ENCODE measurements around the gene ARHGAP26. TPM values are rescaled to one million over a fixed set of nuclear protein-coding genes. Genes with fewer than 3 reads are reported as not detected.
"Not testable (repeated sequence)": the region's sequence is repeated elsewhere in the genome, so short reads cannot be mapped to it uniquely, and the experiment has no call there.

The ARHGAP26 gene
- total RNA-seq, 1 experiment from 2014 or later, result 11.8 TPM

DNA sequence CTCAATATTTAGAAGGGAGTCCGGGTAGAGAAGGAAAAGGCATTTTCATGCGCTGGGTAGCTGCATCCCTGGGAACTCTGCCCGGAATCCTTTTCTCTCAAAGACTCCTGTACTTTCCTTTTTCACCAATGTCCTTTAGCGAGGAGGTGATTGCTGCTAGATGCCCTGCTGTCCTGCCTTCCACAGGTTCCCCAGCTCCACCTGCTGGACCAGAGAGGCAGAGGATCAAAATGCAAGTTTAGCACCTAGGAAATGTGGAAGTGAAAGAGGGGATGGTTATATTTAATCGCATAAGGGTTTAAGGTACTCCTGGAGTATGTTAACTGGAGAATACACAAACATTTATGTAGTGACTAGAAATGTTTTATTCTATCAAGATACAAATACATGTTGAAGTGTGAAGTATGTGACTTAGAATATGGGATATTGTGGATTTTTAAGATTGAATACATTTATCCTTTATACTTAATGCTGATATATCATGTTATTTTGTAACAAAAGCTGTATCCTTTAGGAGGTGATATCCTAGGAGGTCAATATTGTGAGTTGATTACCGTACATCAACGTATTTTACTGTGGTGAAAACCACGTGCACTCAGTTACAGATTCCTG is 145.7 kb downstream of the ARHGAP26 start:
- peak; percentile 42 for DNase-seq (ENCODE audit: low read depth, low spot score)
- in situ Hi-C loops (cut with HindIII; ENCODE audit: low pct_unique_long_range_greater_than_20kb, low sequenced_read_pairs), result no loop called here

DNA sequence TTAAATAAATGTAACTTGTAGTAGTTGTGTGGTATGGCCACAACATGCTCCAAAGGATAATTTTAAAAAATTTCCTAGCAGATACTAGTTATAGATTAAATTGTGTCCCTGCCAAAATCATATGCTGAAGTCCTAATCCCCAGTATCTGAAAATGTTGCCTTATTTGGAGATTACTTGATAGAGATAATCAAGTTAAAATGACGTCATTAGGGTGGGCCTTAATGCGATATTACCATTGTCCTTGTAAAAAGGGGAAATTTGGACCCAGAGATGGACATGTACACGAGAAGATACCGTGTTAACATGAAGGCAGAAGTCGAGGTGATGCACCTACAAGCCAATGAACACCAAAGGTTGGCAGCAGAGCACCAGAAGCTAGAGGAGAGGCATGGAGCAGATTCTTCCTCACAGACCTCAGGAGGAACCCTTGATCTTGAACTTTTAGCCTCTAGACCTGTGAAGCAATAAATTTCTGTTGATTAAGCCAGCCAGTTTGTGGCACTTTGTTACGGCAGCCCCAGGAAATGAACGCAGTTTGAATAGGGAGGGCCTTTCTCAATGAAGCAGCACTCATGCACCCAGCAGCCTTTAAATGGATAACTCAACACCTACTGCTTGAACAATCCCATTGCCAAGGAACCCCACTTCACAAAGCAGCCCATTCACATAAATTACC is 148.9 kb downstream of the ARHGAP26 start:
- in situ Hi-C loops (cut with HindIII; ENCODE audit: low pct_unique_long_range_greater_than_20kb, low sequenced_read_pairs), result no loop called here
- DNase-seq (ENCODE audit: low read depth, low spot score), result no peak

DNA sequence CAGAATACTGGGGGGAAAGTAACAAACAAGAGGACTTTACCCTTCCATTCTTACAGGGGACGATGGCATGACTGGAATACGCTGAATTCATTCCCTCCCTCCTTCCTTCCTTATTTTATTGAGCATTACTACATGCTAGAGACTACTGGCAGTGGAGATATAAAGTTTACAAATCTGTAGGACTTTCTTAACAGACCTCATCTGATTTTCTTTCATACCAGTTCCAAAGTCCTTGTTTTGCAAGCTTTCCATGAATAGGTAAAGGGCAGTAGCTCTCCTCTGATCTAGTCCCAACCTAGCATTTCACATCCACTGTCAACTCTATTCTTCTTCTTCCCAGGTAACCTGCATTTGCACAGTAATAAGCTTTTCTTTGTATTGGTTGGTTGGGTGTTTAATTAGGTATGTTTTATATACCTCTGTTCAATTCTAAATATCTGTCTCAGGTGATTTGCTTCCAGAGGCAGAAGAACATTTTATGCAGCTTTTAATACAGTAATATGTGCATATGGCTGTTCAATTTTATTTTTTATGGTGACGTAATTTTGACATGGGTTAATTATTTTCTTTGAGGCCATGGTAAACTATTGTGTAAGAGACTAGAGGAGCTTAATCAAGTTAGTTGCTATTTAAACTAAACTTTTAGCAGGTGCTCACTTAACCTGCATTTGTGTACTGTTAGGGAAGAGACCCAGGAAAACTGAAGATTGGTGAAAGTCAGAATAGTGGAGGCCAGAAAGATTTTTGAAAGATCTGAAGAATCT is 150.9 kb downstream of the ARHGAP26 start:
- in situ Hi-C loops (cut with HindIII; ENCODE audit: low pct_unique_long_range_greater_than_20kb, low sequenced_read_pairs), result no loop called here
- no peak for DNase-seq (ENCODE audit: low read depth, low spot score)

DNA sequence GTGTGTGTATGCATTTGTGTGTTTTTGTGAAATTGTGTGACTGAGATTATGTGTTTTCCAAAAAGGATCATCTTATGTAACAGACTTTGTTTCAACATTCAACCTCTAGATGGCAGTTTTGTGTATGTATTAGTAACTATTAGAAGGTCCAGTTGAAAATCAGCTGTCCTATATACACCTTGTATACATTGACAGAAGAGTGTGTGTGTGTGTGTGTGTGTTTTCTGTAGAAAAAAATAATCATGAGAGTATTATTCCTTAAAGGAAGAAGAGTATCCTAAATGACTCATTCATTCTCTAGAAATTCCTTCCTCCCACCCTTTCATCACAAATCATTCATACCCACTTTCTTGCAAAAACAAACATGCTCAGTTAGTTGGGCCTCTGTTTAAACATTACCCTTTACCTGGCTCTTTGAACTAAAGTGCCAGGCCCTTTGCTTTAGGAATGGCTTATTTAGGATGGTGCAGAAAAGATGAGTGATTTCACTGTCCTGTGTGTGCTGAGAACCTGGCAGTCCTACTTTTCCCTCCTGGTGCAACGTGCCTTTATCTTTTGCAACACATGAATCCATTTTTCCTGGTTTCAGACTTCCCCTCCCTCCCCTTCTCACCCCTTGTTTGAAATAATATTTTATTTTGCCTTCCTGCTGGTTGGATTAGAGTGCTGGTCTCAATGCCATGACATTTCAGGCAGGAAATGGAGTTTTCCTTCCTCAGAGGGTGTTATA is 152.2 kb downstream of the ARHGAP26 start:
- in situ Hi-C loops (cut with HindIII; ENCODE audit: low pct_unique_long_range_greater_than_20kb, low sequenced_read_pairs), result no loop called here

DNA sequence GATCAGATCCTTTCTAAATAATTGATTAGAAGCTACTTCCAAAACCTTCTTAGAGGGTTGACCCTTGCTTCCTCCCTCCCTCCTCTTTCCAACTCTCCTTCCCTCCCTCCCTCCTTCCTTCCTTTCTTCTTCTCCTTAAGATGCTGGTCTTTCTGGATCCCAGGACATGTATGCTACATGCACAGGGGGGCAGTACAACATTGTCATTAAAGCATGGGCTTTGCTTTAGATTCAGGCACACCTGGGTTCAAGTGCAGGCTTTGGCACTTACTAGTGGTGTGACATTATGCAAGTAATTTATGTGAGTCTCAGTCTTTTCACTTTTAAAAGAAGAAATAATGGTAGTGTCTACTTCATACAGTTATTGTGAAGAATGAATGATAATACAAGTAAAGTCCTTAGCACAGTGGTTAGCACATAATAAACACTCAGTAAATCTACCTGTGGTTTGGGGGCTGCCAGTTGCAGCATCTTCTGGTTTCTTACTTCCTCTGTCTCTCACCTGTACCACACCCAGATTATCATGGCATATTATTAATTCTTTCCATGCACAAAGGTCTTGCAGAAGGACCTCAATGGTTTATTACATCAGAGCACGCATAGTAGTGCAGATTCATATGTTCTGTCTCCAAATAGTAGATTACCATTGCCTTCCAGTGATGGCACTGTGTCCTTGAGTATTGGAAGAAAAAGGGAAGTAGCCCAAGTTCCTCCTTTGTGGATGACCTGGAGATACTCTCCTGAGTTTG is 154.1 kb downstream of the ARHGAP26 start:
- in situ Hi-C loops (cut with HindIII; ENCODE audit: low pct_unique_long_range_greater_than_20kb, low sequenced_read_pairs), result no loop called here

More for the DNA sequence above, 152.2 kb downstream of the ARHGAP26 start:
- DNase-seq (ENCODE audit: low read depth, low spot score), result peak; percentile 59

DNA sequence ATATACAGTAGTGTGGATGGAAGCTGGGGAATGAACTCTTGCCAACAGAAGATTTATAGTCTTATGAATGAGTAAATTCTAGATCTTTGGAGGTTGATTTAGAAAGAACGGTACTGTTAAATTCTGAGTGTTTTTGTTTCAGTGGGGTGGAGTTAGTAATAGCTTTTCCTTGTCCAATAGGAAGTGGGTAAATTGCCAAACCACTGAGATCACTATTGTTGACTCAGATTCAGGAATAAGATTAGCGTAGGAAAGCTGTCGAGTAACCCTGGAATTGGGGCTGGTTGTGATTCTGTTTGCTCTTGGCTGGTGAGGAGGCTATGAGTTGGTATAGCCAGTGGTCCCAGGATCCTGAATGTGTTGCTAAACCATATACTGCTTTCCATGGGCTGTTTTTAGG is 155.6 kb downstream of the ARHGAP26 start:
- in situ Hi-C loops (cut with HindIII; ENCODE audit: low pct_unique_long_range_greater_than_20kb, low sequenced_read_pairs), result no loop called here
- no peak for DNase-seq (ENCODE audit: low read depth, low spot score)

More for the DNA sequence above, 154.1 kb downstream of the ARHGAP26 start:
- DNase-seq (ENCODE audit: low read depth, low spot score), result no peak

DNA sequence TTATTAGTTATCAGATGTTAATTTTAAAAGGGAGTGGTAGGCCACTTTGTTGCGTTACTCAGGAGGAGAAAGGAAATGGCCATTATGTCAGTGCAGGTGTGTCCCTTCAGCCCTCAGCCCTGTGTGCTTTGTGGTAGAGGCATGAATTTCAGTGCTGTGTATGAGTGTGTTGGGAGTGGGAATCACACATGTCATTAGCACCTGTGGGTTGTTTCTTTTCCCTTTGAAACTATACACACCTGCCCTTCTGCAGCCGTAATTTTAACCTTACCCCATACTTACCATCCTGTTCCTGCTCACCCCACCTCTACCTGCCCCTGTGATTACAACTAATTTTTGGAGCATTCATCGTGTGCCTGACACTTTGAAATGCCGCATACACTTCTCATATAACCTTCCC is 156.4 kb downstream of the ARHGAP26 start:
- in situ Hi-C loops (cut with HindIII; ENCODE audit: low pct_unique_long_range_greater_than_20kb, low sequenced_read_pairs), result no loop called here
- DNase-seq (ENCODE audit: low read depth, low spot score), result no peak

DNA sequence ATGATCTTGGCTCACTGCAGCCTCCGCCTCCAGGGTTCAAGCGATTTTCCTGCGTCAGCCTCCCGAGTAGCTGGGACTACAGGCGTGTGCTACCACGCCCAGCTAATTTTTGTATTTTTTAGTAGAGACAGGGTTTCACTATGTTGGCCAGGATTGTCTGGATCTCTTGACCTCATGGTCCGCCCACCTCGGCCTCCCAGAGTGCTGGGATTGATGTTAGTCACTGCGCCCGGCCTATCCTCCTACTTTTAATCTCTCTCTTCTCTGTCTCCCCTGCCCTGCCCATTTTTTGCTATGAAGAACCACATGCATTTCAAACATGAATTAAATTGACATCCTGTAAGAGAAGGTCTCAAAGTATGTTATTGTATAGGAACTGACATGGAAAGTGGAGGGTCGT is 158.8 kb downstream of the ARHGAP26 start:
- in situ Hi-C loops (cut with HindIII; ENCODE audit: low pct_unique_long_range_greater_than_20kb, low sequenced_read_pairs); DNase-seq (ENCODE audit: low read depth, low spot score): not testable (repeated sequence)

DNA sequence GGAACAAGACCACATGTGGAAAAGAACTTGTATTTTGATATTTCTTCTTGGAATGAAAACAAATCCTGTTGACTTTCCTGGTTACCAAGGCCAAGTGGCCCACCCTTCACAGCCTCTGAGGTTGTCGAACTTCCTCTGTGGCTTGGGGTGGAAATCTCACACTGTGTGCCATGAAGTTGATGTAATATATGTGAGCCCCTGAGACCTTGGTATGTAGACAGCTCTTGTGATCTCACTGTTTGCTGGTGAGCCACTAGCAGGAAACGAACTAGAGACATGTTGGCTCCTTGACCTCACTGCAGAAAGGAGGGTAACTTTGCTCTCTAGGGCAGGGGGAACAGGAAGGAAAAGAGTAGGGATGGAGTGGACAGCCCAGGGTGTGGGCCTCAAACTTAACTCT is 159.4 kb downstream of the ARHGAP26 start:
- DNase-seq (ENCODE audit: low read depth, low spot score), result no peak
- in situ Hi-C loops (cut with HindIII; ENCODE audit: low pct_unique_long_range_greater_than_20kb, low sequenced_read_pairs), result no loop called here

DNA sequence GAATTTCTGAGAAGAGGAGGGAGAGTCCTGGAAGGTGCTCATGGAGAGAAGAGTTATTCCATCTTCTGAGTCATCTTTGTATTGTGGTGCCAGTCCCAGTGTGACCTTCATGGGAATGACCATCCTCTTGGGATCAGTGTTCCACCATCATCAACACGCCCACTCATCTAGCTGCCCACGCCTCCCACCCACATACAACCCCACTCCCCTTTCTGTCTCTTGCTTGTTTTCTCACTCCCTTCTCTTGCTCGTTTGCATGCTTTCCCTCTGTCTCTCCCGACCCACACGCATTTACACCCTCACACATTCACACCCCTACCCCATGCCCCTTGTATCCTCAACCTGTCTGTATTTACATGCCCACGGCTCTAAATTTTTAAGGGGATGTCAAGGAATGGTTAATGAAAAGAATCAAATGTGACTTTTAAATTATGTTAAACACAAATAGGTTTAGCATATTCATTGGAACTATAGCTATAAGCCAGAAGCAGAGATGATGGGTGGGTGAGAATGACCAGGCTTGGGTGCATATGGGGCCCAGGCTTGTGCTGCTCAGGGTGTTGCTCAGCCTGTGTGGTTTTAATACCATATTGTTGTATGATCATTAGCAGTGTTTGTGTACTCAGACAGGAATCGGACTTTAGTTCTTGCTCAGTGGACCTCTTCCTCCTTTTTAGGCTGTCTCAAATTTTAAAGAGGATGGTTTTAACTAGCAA is 160.4 kb downstream of the ARHGAP26 start:
- DNase-seq (ENCODE audit: low read depth, low spot score), result no peak
- in situ Hi-C loops (cut with HindIII; ENCODE audit: low pct_unique_long_range_greater_than_20kb, low sequenced_read_pairs), result no loop called here

DNA sequence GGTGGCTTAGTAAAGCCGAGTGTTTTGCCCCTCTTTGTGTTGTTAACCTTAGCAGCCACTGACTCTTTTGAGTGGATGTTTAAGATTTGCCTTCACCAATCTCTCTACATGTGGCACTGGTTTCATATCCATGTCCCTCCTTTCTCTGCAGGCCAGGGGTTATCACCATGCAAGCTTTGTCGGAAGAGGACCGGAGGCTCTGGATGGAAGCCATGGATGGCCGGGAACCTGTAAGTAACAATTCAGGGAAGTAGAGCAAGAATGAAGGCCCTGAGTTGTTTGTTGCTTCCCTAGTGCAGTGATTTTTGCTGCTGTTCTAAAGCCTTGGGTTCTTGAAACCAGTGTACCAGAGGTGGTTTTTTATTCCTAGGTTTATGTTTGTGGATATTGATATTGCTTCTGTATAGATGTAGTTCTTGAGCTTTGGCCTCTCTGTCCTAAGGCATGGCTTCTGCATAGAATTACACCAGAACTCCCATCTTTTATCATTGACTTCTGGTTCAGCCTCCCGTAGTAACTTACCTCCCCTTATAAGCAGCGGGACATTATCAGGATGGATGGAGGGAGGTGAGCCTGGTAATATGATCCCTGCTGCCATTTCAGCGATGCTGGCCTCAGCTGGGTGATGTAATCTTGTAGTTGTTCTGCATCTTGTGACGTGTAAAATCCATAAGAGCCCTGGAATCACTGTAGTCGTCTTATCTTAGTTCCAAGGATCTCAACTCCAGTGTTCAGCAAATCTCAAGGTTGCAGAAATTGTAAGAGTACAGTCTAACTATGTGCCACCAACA is 161.9 kb downstream of the ARHGAP26 start:
- in situ Hi-C loops (cut with HindIII; ENCODE audit: low pct_unique_long_range_greater_than_20kb, low sequenced_read_pairs), result no loop called here
- no peak for DNase-seq (ENCODE audit: low read depth, low spot score)

DNA sequence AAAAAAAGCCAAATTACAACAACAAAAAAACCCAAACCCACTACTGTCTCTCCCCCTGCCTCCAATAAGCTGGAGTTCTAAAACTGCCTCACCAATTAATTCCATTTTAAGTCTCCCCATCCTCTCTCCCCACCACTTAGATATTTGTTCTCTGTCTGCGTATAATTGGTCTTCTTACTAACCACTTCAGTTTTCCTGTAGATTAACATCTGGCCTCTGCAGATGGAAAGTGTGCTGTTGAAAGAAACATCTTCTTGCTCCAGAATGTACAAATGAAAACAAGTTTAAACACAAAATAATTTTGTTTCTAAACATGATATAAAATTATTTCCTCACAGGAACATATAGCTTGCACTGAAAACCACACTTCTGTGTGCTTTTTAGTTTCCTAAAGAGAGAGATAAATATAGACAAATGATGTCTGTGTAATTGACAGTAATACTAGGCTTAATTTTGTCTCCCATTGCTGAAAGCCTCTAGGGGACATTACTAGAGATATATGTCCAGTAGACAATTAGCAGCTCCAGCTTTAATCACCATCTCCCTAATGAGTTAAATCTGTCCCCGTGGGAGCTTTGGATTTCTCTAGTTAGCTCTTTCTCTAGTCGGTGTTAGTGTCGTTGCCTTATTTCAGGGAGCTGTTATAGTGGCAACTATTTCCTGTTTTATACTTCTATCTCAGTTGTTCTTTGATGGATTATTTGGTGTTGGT is 164.0 kb downstream of the ARHGAP26 start:
- in situ Hi-C loops (cut with HindIII; ENCODE audit: low pct_unique_long_range_greater_than_20kb, low sequenced_read_pairs), result no loop called here
- DNase-seq (ENCODE audit: low read depth, low spot score), result no peak

DNA sequence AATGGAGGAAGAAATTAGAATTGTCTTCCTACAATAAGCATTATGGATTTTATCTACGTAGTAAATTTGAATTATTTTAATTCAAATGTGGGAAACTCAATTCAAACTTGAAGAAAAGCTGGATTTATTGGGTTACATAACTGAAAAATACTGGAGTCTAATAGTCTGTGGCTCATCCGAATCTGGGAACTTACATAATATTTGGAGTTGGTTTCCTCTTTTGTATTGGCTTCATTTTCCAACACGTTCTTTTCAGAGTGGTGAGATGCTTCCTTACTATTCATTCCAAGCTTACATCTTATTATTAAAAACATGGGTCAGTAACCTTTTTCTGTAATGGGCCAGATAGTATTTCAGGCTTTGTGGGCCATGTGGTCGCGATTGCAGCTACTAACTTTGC is 164.8 kb downstream of the ARHGAP26 start:
- in situ Hi-C loops (cut with HindIII; ENCODE audit: low pct_unique_long_range_greater_than_20kb, low sequenced_read_pairs), result no loop called here
- DNase-seq (ENCODE audit: low read depth, low spot score), result no peak

DNA sequence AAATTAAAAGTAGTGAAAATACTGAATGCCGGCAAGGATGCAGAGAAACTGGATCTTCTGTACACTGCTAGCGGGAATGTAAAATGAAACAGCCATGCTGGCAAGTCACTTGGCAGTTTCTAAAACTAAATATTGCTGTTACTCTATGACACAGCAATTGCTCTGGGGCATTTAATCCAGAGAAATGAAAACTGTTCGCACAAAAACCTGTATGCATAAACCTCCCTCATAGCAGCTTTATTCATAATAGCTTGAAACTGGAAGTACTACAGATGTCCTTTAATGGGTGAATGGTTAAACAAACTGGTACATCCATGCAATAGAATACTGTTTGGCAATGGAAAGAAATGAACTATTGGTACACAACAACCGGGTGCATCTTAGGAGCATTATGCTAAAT is 167.2 kb downstream of the ARHGAP26 start:
- peak; percentile 3 for DNase-seq (ENCODE audit: low read depth, low spot score)
- in situ Hi-C loops (cut with HindIII; ENCODE audit: low pct_unique_long_range_greater_than_20kb, low sequenced_read_pairs), result no loop called here

DNA sequence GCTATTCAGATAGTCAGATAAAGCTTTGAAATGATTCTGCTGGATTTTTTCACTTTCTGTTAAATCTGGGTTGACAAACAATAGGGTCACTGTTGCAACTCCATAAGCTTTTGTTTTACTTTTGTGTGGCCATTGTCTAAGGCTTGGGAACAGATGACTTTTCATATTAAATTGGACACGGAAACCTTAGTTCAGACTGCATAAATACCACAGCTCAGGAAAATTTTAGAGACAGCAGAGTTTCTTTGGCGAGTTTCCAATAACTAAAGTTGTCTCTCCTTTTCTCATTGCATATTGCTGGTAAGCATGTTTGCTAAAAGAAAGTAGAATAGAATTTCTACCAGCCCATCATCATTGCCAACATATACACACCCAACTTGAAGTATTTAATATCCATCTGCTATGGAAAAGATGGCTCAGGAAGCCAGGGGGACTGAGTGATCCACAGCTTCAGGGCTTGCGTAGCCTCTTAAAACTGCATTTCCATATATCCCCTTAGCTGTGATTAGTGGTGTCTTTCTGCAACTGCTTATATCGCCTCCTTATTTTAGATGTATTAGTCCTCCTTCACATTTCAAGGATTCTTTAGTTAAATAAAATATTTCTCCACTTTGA is 168.2 kb downstream of the ARHGAP26 start:
- DNase-seq (ENCODE audit: low read depth, low spot score), result peak; percentile 73
- in situ Hi-C loops (cut with HindIII; ENCODE audit: low pct_unique_long_range_greater_than_20kb, low sequenced_read_pairs), result no loop called here

Data from SK-MEL-5 (cell line).